HFF-Myc (cell line): ENCODE results near the gene MTA2.
"Not testable (repeated sequence)": the region's sequence is repeated elsewhere in the genome, so short reads cannot be mapped to it uniquely, and the experiment has no call there.

Experiments used
- DNase-seq: peaks from one replicate; pipeline ENCODE4 v3.0.0-alpha.2; 2011; ENCODE audit warnings: low read depth; ENCODE audit errors: extremely low read depth
- H3K4me3 ChIP-seq: replicated peaks from 2 replicates; pipeline ENCODE4 v1.5.1; 2011; ENCODE audit warnings: low read depth, mild to moderate bottlenecking, control low read depth, low read length
- CTCF ChIP-seq: IDR thresholded peaks from 2 replicates; pipeline ENCODE4 v1.5.1; 2012; ENCODE audit warnings: mild to moderate bottlenecking, low read depth, low read length, control low read depth; ENCODE audit errors: missing control alignments

The MTA2 gene

GRCh38 chr11:62573592-62574362 lies 27.9 kb downstream of the MTA2 start, which contains the start of gene EEF1G:
EEF1G (minus strand) TSS chr11:62573891; CDS start chr11:62573842, 49 bp downstream.
- peak; percentile 100 for DNase-seq
- H3K4me3 ChIP-seq = peak within 1 kb of the TSS; percentile 100
- TF ChIP-seq CTCF = no peak

- no peak for TF ChIP-seq CTCF
- DNase-seq = no peak
- H3K4me3 ChIP-seq = peak overlapping the region; percentile 100
Measured at GRCh38 chr11:62573006-62573591, 28.6 kb downstream of the MTA2 start.

GRCh38 chr11:62572431-62572830 lies 29.2 kb downstream of the MTA2 start:
- peak overlapping the region; percentile 100 for H3K4me3 ChIP-seq
- no peak for DNase-seq
- no peak for TF ChIP-seq CTCF

- peak overlapping the region; percentile 100 for H3K4me3 ChIP-seq
Measured at GRCh38 chr11:62571493-62571892, 30.2 kb downstream of the MTA2 start.

GRCh38 chr11:62570903-62571302 lies 30.8 kb downstream of the MTA2 start:
- DNase-seq = not testable (repeated sequence)
- H3K4me3 ChIP-seq = peak overlapping the region; percentile 100

More at GRCh38 chr11:62571493-62571892, 30.2 kb downstream of the MTA2 start:
- not testable (repeated sequence) for DNase-seq

- no peak for TF ChIP-seq CTCF
- no peak for DNase-seq
Measured at GRCh38 chr11:62569611-62570010, 32.1 kb downstream of the MTA2 start.

GRCh38 chr11:62567018-62567633 lies 34.5 kb downstream of the MTA2 start:
- DNase-seq = no peak
- TF ChIP-seq CTCF = no peak
- peak overlapping the region; percentile 12; the same call in 1 of the 2 replicates for H3K4me3 ChIP-seq

More at GRCh38 chr11:62569611-62570010, 32.1 kb downstream of the MTA2 start:
- H3K4me3 ChIP-seq = peak overlapping the region; percentile 100
